Inflammatory macrophage (primary cell): ENCODE results near the gene PDE3A.
A peak's percentile ranks its signal among the peaks of the same experiment; 100 is the strongest.
"Not testable (repeated sequence)": the region's sequence is repeated elsewhere in the genome, so short reads cannot be mapped to it uniquely, and the experiment has no call there.

ENCODE experiments used
- DNase-seq, 2 donors: peaks; one replicate each; pipeline ENCODE4 v3.0.0-alpha.2; 2020 to 2022

PDE3A gene

GRCh38 chr12:20501958-20502357, 133.6 kb downstream of the PDE3A start:
- no peak for DNase-seq

- no peak for DNase-seq
Observed at GRCh38 chr12:20503858-20504257, 135.5 kb downstream of the PDE3A start.

- no peak for DNase-seq
Observed at GRCh38 chr12:20505056-20505455, 136.7 kb downstream of the PDE3A start.

GRCh38 chr12:20507056-20507455, 138.7 kb downstream of the PDE3A start:
- DNase-seq, result peak in 1 of 2 donors; percentile 29

- DNase-seq, result no peak
Observed at GRCh38 chr12:20507711-20508110, 139.4 kb downstream of the PDE3A start.

GRCh38 chr12:20508359-20508758, 140.0 kb downstream of the PDE3A start:
- no peak for DNase-seq

GRCh38 chr12:20508962-20509361, 140.6 kb downstream of the PDE3A start:
- DNase-seq, result no peak

- no peak for DNase-seq
Observed at GRCh38 chr12:20510811-20511210, 142.5 kb downstream of the PDE3A start.

GRCh38 chr12:20513189-20513588, 144.9 kb downstream of the PDE3A start:
- DNase-seq, result no peak

GRCh38 chr12:20514598-20514997, 146.3 kb downstream of the PDE3A start:
- no peak for DNase-seq

- DNase-seq, result no peak
Observed at GRCh38 chr12:20520532-20520931, 152.2 kb downstream of the PDE3A start.

- DNase-seq, result no peak
Observed at GRCh38 chr12:20523658-20524057, 155.3 kb downstream of the PDE3A start.

- no peak for DNase-seq
Observed at GRCh38 chr12:20524113-20524512, 155.8 kb downstream of the PDE3A start.

- DNase-seq, result no peak
Observed at GRCh38 chr12:20525064-20525610, 156.8 kb downstream of the PDE3A start.

GRCh38 chr12:20527417-20528163, 159.3 kb downstream of the PDE3A start:
- DNase-seq, result no peak

- DNase-seq, result no peak
Observed at GRCh38 chr12:20528208-20528607, 159.9 kb downstream of the PDE3A start.

- DNase-seq, result no peak
Observed at GRCh38 chr12:20546267-20546666, 177.9 kb downstream of the PDE3A start.

- no peak for DNase-seq
Observed at GRCh38 chr12:20547816-20548575, 179.7 kb downstream of the PDE3A start.

- no peak for DNase-seq
Observed at GRCh38 chr12:20548611-20549010, 180.3 kb downstream of the PDE3A start.

GRCh38 chr12:20549108-20549719, 180.9 kb downstream of the PDE3A start:
- DNase-seq, result no peak

GRCh38 chr12:20551742-20552442, 183.6 kb downstream of the PDE3A start:
- not testable (repeated sequence) for DNase-seq

- DNase-seq, result not testable (repeated sequence)
Observed at GRCh38 chr12:20552586-20552985, 184.2 kb downstream of the PDE3A start.

GRCh38 chr12:20555015-20555414, 186.7 kb downstream of the PDE3A start:
- DNase-seq, result no peak
